DMS153 treated with DMSO at 0.1 percent for 48 hours (cell line): ENCODE measurements around the gene ITPKB.

Source experiments
- DNase-seq: peaks from one replicate; lab custom pipeline; 2025; ENCODE audit not compliant: unreplicated experiment; lab: John Stamatoyannopoulos, UW

Gene ITPKB

DNA sequence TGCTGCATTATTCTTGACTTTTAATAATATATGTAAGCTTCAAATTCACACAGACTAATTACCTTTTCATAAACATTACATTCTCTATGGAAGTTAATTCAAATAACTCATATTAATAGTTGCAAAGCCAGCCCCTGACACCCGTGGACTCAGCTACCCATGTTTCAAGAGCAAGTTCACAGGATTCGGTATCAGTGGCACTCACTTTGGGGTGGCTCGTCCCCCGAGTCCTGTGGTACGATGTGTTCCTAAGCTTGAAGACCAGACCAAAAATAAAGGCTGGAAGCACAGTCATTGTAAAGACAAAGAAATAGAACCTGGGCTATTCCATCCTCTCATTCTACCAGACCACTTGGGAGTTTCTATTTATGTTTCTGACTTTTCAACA lies 70.9 kb downstream of the ITPKB start:
- DNase-seq = no peak

- DNase-seq = no peak
Measured at GRCh38 chr1:226666692-226667091, 72.4 kb downstream of the ITPKB start.

GRCh38 chr1:226666164-226666506 lies 72.9 kb downstream of the ITPKB start:
- DNase-seq = no peak

GRCh38 chr1:226665505-226666163 lies 73.4 kb downstream of the ITPKB start:
- DNase-seq = no peak

GRCh38 chr1:226664413-226665101 lies 74.5 kb downstream of the ITPKB start:
- no peak for DNase-seq

DNA sequence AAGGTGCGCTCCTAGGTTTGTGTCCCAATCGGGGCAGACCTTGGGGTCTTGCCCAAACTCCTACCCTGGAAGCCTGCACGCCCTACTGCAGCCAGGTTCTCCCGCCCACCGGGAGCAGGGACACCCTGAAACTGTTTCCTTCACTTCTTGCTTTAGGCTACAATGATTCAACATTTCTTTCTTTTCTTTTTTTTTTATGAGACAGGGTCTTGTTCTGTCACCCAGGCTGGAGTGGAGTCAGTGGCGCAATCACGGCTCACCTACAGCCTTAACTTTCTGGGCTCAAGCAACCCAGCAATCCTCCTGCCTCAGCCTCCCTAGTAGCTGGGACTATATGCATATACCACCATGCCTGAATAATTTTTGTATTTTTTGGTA lies 75.8 kb downstream of the ITPKB start:
- no peak for DNase-seq

DNA sequence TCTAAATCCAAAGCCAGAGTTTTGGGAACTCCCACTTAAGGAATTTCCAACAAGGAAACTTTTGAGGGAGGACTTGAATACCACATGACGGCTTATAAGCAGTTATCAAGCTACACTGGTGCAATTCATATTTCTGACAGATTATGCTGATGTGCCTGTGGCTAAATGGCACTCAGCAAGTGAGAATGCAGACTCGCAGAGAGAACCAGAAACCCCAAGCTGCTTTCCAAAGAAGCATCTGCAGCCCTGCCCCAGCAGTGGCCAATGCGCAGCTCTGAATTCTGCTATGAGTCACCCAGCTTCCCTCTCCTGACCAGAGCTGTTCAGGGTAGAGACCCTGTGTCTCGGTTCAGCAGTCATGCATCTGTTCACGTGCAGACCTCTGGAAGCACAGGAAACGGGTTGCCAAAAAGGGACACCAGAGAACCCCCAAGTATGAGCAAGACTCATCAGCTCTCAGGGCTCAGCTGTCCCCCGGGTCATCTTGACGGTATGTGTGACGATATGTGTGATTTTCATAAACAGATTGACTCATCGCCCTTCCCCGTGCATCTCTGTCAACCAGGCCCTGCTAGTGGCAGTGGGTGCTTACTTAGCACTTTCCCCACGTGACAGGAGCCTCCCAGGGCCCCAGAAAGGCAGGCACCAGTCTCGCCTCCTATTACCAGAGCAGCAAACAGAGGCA lies 76.3 kb downstream of the ITPKB start:
- DNase-seq = no peak

DNA sequence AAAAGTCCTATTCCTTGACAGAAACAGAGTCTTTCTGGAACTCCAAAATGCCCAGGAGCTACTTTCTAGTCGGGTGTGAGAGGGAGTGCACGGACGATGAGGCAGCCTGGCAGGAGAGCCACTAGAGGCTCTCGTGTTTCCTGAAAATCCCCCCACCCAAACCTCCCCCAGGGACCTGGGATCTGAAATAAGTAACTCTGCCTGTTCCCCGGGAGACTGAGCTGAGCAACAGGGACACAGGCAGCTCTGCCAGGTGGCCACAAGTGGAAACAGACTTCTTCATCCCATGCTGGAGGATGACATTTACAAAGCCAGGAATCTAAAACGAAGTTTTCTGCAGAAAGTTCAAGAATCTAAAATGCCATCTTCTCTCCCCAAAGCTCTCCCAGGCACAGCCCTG lies 77.1 kb downstream of the ITPKB start:
- DNase-seq = no peak

- DNase-seq = no peak
Measured at GRCh38 chr1:226661271-226661670, 77.8 kb downstream of the ITPKB start.

GRCh38 chr1:226660410-226661182 lies 78.5 kb downstream of the ITPKB start:
- DNase-seq = peak; percentile 26

DNA sequence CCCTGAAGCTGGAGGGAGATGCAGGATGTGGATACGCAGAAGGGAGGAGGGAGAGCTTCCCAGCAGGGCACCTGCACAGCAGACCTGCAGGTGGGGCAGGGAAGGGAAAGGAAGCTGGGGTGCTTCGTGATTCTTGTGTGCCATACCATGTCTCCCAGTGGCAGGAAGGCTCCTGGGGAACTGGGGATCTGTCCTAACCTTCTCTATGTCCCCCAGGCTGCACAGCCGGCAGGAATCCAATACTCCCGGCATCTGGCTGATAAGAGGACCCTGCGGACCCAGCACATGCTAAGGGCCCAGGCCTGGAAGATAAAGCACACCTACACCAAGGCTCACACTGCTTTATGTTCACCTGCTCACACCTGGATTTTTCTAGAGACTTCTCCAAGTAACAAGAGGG lies 79.4 kb downstream of the ITPKB start:
- no peak for DNase-seq

GRCh38 chr1:226659136-226659535 lies 79.9 kb downstream of the ITPKB start:
- no peak for DNase-seq

- no peak for DNase-seq
Measured at GRCh38 chr1:226658546-226659125, 80.4 kb downstream of the ITPKB start.

- peak; percentile 97 for DNase-seq
Measured at GRCh38 chr1:226657895-226658545, 81.1 kb downstream of the ITPKB start.

DNA sequence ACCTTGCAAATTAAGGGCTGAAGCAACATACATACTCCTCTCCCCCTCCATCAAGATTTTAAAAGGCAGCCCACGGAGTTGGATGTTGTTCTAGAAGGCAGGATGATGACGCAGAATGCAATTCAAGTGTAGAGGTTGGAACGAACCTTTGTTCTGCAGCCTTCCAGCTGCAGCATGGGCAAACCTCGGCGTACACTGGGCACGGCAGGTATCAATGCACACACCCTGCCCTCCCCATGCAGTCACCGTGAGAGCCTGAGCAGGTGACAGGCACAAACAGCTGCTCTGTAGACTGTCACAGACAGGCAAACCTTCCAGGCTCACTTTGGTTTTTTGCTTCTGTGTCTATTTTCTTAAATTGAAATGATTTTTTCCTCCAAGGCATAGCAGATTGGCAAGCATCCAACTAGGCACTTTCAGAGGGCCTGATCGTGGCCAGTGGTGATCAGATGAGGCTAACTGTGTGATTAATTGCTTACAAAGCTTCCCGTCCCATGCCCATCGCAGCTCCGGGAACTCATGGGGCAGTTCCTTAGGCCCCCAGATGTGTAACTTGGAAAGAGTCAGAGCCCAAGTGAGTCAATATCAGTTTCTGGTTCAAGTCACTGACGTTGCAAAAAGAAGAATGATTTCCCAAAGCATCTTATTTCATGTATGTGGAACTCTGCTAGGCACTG lies 82.3 kb downstream of the ITPKB start:
- peak; percentile 91 for DNase-seq

DNA sequence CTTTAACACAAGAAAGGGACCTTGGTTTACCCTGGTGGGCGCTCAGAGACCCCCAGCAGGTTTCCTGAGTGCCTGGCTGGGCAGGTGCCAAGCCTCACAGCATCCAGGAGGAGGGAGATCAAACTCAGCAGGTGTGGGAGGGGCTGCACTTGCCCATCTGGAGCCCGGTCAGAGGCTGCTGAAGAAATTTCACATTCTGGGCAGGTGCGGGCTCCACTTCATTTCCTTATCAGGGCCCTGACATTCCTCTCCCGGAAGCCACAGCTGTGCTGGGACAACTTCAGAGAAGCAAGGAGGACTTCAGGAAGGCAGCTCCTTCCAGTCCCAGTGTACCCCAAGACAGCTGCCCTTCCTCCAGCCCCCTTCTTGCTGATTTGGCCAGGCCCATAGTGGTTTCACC lies 82.9 kb downstream of the ITPKB start:
- DNase-seq = no peak

GRCh38 chr1:226655251-226656163 lies 83.6 kb downstream of the ITPKB start:
- DNase-seq = no peak

GRCh38 chr1:226654668-226655055 lies 84.4 kb downstream of the ITPKB start:
- no peak for DNase-seq

- DNase-seq = no peak
Measured at GRCh38 chr1:226654046-226654667, 84.9 kb downstream of the ITPKB start.
